Measurements from ENCODE around the gene BBS1. TPM values are rescaled to one million over a fixed set of nuclear protein-coding genes. Genes with fewer than 3 reads are reported as not detected.

The BBS1 gene
- polyA plus RNA-seq, 3 donors: 1.3 to 8.5 (median 3.5) TPM

- no peak for DNase-seq
- Mint-ChIP-seq H3K27ac (no peak overlapping the region), H3K27me3 (ENCODE audit: low read depth in 3 of 3) (peaks cover 18 to 29% (median 22%) of the 10 kb centered on the region in 3 donors), H3K4me1 (peaks cover 7% of the 10 kb centered on the region), H3K9me3 (peaks cover 0 to 5% (median 0%) of the 10 kb centered on the region in 7 donors), H3K4me3 (no peak overlapping the region), H3K36me3 (no peaks in the 10 kb centered on the region)
- no peaks in the 10 kb centered on the region for H3K79me2 ChIP-seq (ENCODE audit: insufficient read depth, low read length)
- WGBS (ENCODE audit: insufficient coverage): no CpG with 5 or more reads among the region's 5 CpGs
- H3K4me1 ChIP-seq (ENCODE audit: control insufficient read depth in 1 of 2, insufficient read depth in 2 of 2, low read length in 2 of 2): peaks cover 4 to 12% of the 10 kb centered on the region in 2 donors
- no peak overlapping the region for H3K9ac ChIP-seq (ENCODE audit: insufficient read depth, low read length, poor library complexity, severe bottlenecking)
- H3K4me2 ChIP-seq (replicated peaks; ENCODE audit: extremely low read depth, low read length, poor library complexity, severe bottlenecking): no peak overlapping the region
- no peak overlapping the region for H3K27ac ChIP-seq (ENCODE audit: low read depth in 1 of 2, low read length in 2 of 2)
- no peak for TF ChIP-seq CTCF (IDR thresholded peaks at IDR 0.05)
- H3K9me3 ChIP-seq (replicated peaks in 1 of 2; ENCODE audit: control insufficient read depth in 1 of 2, insufficient read depth in 1 of 2, low read length in 2 of 2): no peaks in the 10 kb centered on the region
- H2AFZ ChIP-seq (ENCODE audit: insufficient read depth, low read depth, low read length, poor library complexity, severe bottlenecking): no peak overlapping the region
- no peaks in the 10 kb centered on the region for H3K36me3 ChIP-seq (replicated peaks in 1 of 2; ENCODE audit: control insufficient read depth in 1 of 2, insufficient read depth in 2 of 2, low read length in 2 of 2)
- intact Hi-C loops (cut with micrococcal nuclease): no loop called here
- H3K4me3 ChIP-seq (replicated peaks in 1 of 3; ENCODE audit: low read depth in 2 of 3, low read length in 3 of 3): no peak overlapping the region
- H4K20me1 ChIP-seq (ENCODE audit: insufficient read depth, low read length): no peaks in the 10 kb centered on the region
- H3K27me3 ChIP-seq (ENCODE audit: control insufficient read depth in 2 of 2, insufficient read depth in 2 of 2, low read length in 2 of 2): peaks cover 0 to 17% of the 10 kb centered on the region in 2 donors
Measured at GRCh38 chr11:66564984-66565383, 54.5 kb downstream of the BBS1 start.

GRCh38 chr11:66566221-66566620, 55.8 kb downstream of the BBS1 start:
- no peak overlapping the region for H3K27ac Mint-ChIP-seq
- no peaks in the 10 kb centered on the region for H3K9me3 ChIP-seq (replicated peaks in 1 of 2; ENCODE audit: control insufficient read depth in 1 of 2, insufficient read depth in 1 of 2, low read length in 2 of 2)

More at GRCh38 chr11:66566221-66566620, 55.8 kb downstream of the BBS1 start:
- H3K27ac ChIP-seq (ENCODE audit: low read depth in 1 of 2, low read length in 2 of 2): no peak overlapping the region
- 92% methylated on average over 8 of the region's 8 CpGs for WGBS (ENCODE audit: insufficient coverage)
- peaks cover 20 to 25% (median 22%) of the 10 kb centered on the region in 3 donors for H3K27me3 Mint-ChIP-seq (ENCODE audit: low read depth in 3 of 3)
- DNase-seq: no peak
- no peak overlapping the region for H2AFZ ChIP-seq (ENCODE audit: insufficient read depth, low read depth, low read length, poor library complexity, severe bottlenecking)
- no peaks in the 10 kb centered on the region for H4K20me1 ChIP-seq (ENCODE audit: insufficient read depth, low read length)
- peak overlapping the region; percentile 8 for H3K9ac ChIP-seq (ENCODE audit: insufficient read depth, low read length, poor library complexity, severe bottlenecking)
- H3K4me1 ChIP-seq (ENCODE audit: control insufficient read depth in 1 of 2, insufficient read depth in 2 of 2, low read length in 2 of 2): peaks cover 4 to 12% of the 10 kb centered on the region in 2 donors
- peaks cover 7% of the 10 kb centered on the region for H3K4me1 Mint-ChIP-seq
- no peak overlapping the region for H3K4me3 ChIP-seq (replicated peaks in 1 of 3; ENCODE audit: low read depth in 2 of 3, low read length in 3 of 3)
- H3K36me3 Mint-ChIP-seq: no peaks in the 10 kb centered on the region
- H3K79me2 ChIP-seq (ENCODE audit: insufficient read depth, low read length): no peaks in the 10 kb centered on the region
- TF ChIP-seq CTCF (IDR thresholded peaks at IDR 0.05): no peak
- no peak overlapping the region for H3K4me3 Mint-ChIP-seq
- no peak overlapping the region for H3K4me2 ChIP-seq (replicated peaks; ENCODE audit: extremely low read depth, low read length, poor library complexity, severe bottlenecking)
- H3K27me3 ChIP-seq (ENCODE audit: control insufficient read depth in 2 of 2, insufficient read depth in 2 of 2, low read length in 2 of 2): peaks cover 0 to 17% of the 10 kb centered on the region in 2 donors
- peaks cover 0 to 5% (median under 1%) of the 10 kb centered on the region in 7 donors for H3K9me3 Mint-ChIP-seq
- intact Hi-C loops (cut with micrococcal nuclease): no loop called here
- H3K36me3 ChIP-seq (replicated peaks in 1 of 2; ENCODE audit: control insufficient read depth in 1 of 2, insufficient read depth in 2 of 2, low read length in 2 of 2): no peaks in the 10 kb centered on the region
